Suprapubic skin (tissue), 4 donors: ENCODE data around the gene MTA1. TPM values are rescaled to one million over a fixed set of nuclear protein-coding genes. Genes with fewer than 3 reads are reported as not detected.

Experiments
- DNase-seq, 2 donors: peaks; one replicate each; pipeline ENCODE4 v3.0.0-alpha.2; 2019; ENCODE audit warnings: low spot score in 2 of 2
- H3K27ac ChIP-seq: fragments of 200-600 bp; sonication (generic); one replicate; pipeline ENCODE4 v1.5.1; 2019
- H3K27me3 ChIP-seq: fragments of 200-600 bp; sonication (generic); one replicate; pipeline ENCODE4 v1.5.1; 2019
- H3K36me3 ChIP-seq: fragments of 200-600 bp; sonication (generic); one replicate; pipeline ENCODE4 v1.5.1; 2019
- H3K4me1 ChIP-seq: fragments of 200-600 bp; sonication (generic); one replicate; pipeline ENCODE4 v1.5.1; 2019
- H3K4me3 ChIP-seq: fragments of 200-600 bp; sonication (generic); one replicate; pipeline ENCODE4 v1.5.1; 2019; ENCODE audit warnings: mild to moderate bottlenecking
- H3K9me3 ChIP-seq: fragments of 200-600 bp; sonication (generic); one replicate; pipeline ENCODE4 v1.5.1; 2019
- CTCF ChIP-seq, 2 donors: fragments of 200-600 bp in 1 of 2; fragments of 450-650 bp in 1 of 2; sonication (generic) in 1 of 2; IDR thresholded peaks; one replicate each; pipeline ENCODE4 v1.5.1; 2016 to 2019; ENCODE audit warnings: antibody characterized with exemption in 2 of 2, mild to moderate bottlenecking in 1 of 2, moderate library complexity in 1 of 2
- EP300 ChIP-seq: sonication (generic); formaldehyde crosslinking; IDR thresholded peaks from one replicate; pipeline ENCODE4 v1.6.1; 2017; ENCODE audit warnings: antibody characterized with exemption
- POLR2A ChIP-seq, 2 donors: fragments of 450-650 bp; IDR thresholded peaks; one replicate each; pipeline ENCODE4 v1.6.1; 2017; ENCODE audit warnings: antibody characterized with exemption in 2 of 2, mild to moderate bottlenecking in 2 of 2, moderate library complexity in 2 of 2
- POLR2AphosphoS5 ChIP-seq, 3 donors: sonication (generic); formaldehyde crosslinking; IDR thresholded peaks; one replicate each; pipeline ENCODE4 v1.6.1; 2017; ENCODE audit warnings: antibody characterized with exemption in 3 of 3
- WGBS: methylation state at CpG from one replicate; pipeline ENCODE4 v1.1.5; 2018; 5-methylcytosine and 5-hydroxymethylcytosine counted together
- total RNA-seq, 4 donors: library from RNA; depleted of rRNA; stranded (reverse); fragments of >200 nt; gene quantifications; one replicate each; pipeline ENCODE4 v1.1.0, GENCODE V29; 2016

The MTA1 gene
- total RNA-seq, 4 donors from 2014 or later = 38.1 to 107 (median 59.5) TPM

- Histone ChIP-seq H3K27me3 (no peaks in the 10 kb centered on the region), H3K36me3 (peaks cover 24% of the 10 kb centered on the region), H3K4me3 (no peak overlapping the region), H3K4me1 (peaks cover 9% of the 10 kb centered on the region), H3K27ac (no peak overlapping the region), H3K9me3 (no peaks in the 10 kb centered on the region)
- 91% methylated on average over 16 of the region's 23 CpGs for WGBS
- TF ChIP-seq EP300 (no peak), POLR2A (IDR thresholded peaks at IDR 0.05) (no peak), POLR2AphosphoS5 (IDR thresholded peaks at IDR 0.05) (no peak), CTCF (IDR thresholded peaks at IDR 0.05) (no peak)
- DNase-seq = no peak
Observed at GRCh38 chr14:105377555-105378182, 42.0 kb upstream of the MTA1 start.

- Histone ChIP-seq H3K9me3 (no peaks in the 10 kb centered on the region), H3K4me1 (peaks cover 9% of the 10 kb centered on the region), H3K27ac (no peak overlapping the region), H3K27me3 (no peaks in the 10 kb centered on the region), H3K36me3 (peaks cover 29% of the 10 kb centered on the region), H3K4me3 (no peak overlapping the region)
- 82% methylated on average over 8 of the region's 11 CpGs for WGBS
- TF ChIP-seq CTCF (IDR thresholded peaks at IDR 0.05) (no peak), POLR2AphosphoS5 (IDR thresholded peaks at IDR 0.05) (no peak), EP300 (no peak)
- DNase-seq = no peak
Observed at GRCh38 chr14:105378199-105378598, 41.4 kb upstream of the MTA1 start.

GRCh38 chr14:105378873-105379685 lies 40.5 kb upstream of the MTA1 start:
- H3K4me1 ChIP-seq = peaks cover 13% of the 10 kb centered on the region
- 91% methylated on average over 15 of the region's 17 CpGs for WGBS

GRCh38 chr14:105379946-105380345 lies 39.7 kb upstream of the MTA1 start:
- Histone ChIP-seq H3K27ac (no peak overlapping the region), H3K4me3 (no peak overlapping the region), H3K27me3 (no peaks in the 10 kb centered on the region), H3K36me3 (peaks cover 46% of the 10 kb centered on the region), H3K9me3 (no peaks in the 10 kb centered on the region), H3K4me1 (peaks cover 13% of the 10 kb centered on the region)
- DNase-seq = no peak
- TF ChIP-seq POLR2A (IDR thresholded peaks at IDR 0.05) = no peak
- TF ChIP-seq EP300 = no peak
- TF ChIP-seq POLR2AphosphoS5 (IDR thresholded peaks at IDR 0.05) = no peak
- TF ChIP-seq CTCF (IDR thresholded peaks at IDR 0.05) = no peak
- WGBS = 87% methylated on average over 13 of the region's 14 CpGs

More at GRCh38 chr14:105378873-105379685, 40.5 kb upstream of the MTA1 start:
- no peaks in the 10 kb centered on the region for H3K27me3 ChIP-seq
- no peaks in the 10 kb centered on the region for H3K9me3 ChIP-seq
- DNase-seq = no peak
- TF ChIP-seq EP300 (no peak), CTCF (IDR thresholded peaks at IDR 0.05) (no peak), POLR2AphosphoS5 (IDR thresholded peaks at IDR 0.05) (no peak), POLR2A (IDR thresholded peaks at IDR 0.05) (no peak)
- no peak overlapping the region for H3K27ac ChIP-seq
- peaks cover 38% of the 10 kb centered on the region for H3K36me3 ChIP-seq
- no peak overlapping the region for H3K4me3 ChIP-seq

- DNase-seq = no peak
- H3K27me3 ChIP-seq = no peaks in the 10 kb centered on the region
- H3K4me3 ChIP-seq = no peak overlapping the region
- H3K4me1 ChIP-seq = peaks cover 21% of the 10 kb centered on the region
- no peaks in the 10 kb centered on the region for H3K9me3 ChIP-seq
- H3K36me3 ChIP-seq = peaks cover 52% of the 10 kb centered on the region
- no peak for TF ChIP-seq CTCF (IDR thresholded peaks at IDR 0.05)
- no peak for TF ChIP-seq EP300
- WGBS = no CpG with 5 or more reads among the region's 19 CpGs
- no peak overlapping the region for H3K27ac ChIP-seq
Observed at GRCh38 chr14:105380756-105381155, 38.9 kb upstream of the MTA1 start.
